GM12878 (cell line): ENCODE results near the gene APOO.

Source experiments
- POLR2AphosphoS5 ChIP-seq: IDR thresholded peaks from 2 replicates; pipeline ENCODE4 v1.6.1; 2011; ENCODE audit warnings: mild to moderate bottlenecking, low read length, inconsistent platforms
- SREBF2 ChIP-seq: IDR thresholded peaks from 2 replicates; pipeline ENCODE4 v1.6.1; 2012; ENCODE audit warnings: mild to moderate bottlenecking, low read length
- TAF1 ChIP-seq: IDR thresholded peaks from 2 replicates; pipeline ENCODE4 v1.6.1; 2011; ENCODE audit warnings: mild to moderate bottlenecking, low read depth, low read length, borderline replicate concordance

DNA sequence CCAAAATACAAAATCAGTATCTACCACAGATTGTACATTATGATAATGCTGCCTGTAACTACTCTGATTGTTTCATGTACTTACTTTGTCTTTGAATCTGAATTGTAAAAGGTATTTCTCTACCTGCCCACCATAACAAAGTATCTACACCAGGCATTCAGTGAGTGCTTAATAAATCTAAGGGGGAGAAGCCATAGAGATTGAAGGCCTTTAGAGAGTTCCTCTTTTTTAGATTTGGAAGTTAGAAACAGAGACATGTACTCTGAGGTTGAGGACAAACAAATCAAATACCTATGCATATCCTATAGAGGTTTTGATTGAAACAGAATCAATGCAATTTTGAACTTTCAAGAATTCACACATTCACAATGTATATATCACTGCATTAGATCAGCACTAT, 82.1 kb downstream of the APOO start:
- TF ChIP-seq SREBF2, result no peak
- no peak for TF ChIP-seq TAF1
- TF ChIP-seq POLR2AphosphoS5, result no peak
